GM21526 (cell line): ENCODE data around the gene SH2D4B.

Experiments used
- ATAC-seq: cut with Tn5 transposase; IDR thresholded peaks from one replicate; pipeline ENCODE4 v1.9.1; 2021; ENCODE audit warnings: moderate library complexity; ENCODE audit not compliant: unreplicated experiment, low FRiP score

The SH2D4B gene

GRCh38 chr10:80622153-80622552 lies 84.5 kb downstream of the SH2D4B start:
- ATAC-seq, result no peak

- ATAC-seq, result no peak
These were observed 92.6 kb downstream of the SH2D4B start for GRCh38 chr10:80630324-80630723.

GRCh38 chr10:80632742-80633141 lies 95.0 kb downstream of the SH2D4B start:
- no peak for ATAC-seq

- no peak for ATAC-seq
These were observed 95.7 kb downstream of the SH2D4B start for GRCh38 chr10:80633383-80633860.

GRCh38 chr10:80633910-80634309 lies 96.2 kb downstream of the SH2D4B start:
- no peak for ATAC-seq

GRCh38 chr10:80642661-80643060 lies 105.0 kb downstream of the SH2D4B start:
- ATAC-seq, result no peak

GRCh38 chr10:80646366-80646765 lies 108.7 kb downstream of the SH2D4B start:
- no peak for ATAC-seq

- no peak for ATAC-seq
These were observed 109.6 kb downstream of the SH2D4B start for GRCh38 chr10:80647173-80647833.

- ATAC-seq, result no peak
These were observed 110.4 kb downstream of the SH2D4B start for GRCh38 chr10:80648106-80648505.

- ATAC-seq, result no peak
These were observed 111.5 kb downstream of the SH2D4B start for GRCh38 chr10:80649183-80649582.

- ATAC-seq, result no peak
These were observed 118.2 kb downstream of the SH2D4B start for GRCh38 chr10:80655898-80656297.

GRCh38 chr10:80658068-80658467 lies 120.4 kb downstream of the SH2D4B start:
- no peak for ATAC-seq

GRCh38 chr10:80659289-80659688 lies 121.6 kb downstream of the SH2D4B start:
- no peak for ATAC-seq

- no peak for ATAC-seq
These were observed 122.6 kb downstream of the SH2D4B start for GRCh38 chr10:80660266-80660665.

GRCh38 chr10:80660736-80661135 lies 123.0 kb downstream of the SH2D4B start:
- ATAC-seq, result no peak

GRCh38 chr10:80661526-80661925 lies 123.8 kb downstream of the SH2D4B start:
- ATAC-seq, result no peak

GRCh38 chr10:80662429-80663261 lies 124.9 kb downstream of the SH2D4B start:
- peak; percentile 68 for ATAC-seq

GRCh38 chr10:80664071-80664680 lies 126.5 kb downstream of the SH2D4B start:
- no peak for ATAC-seq

- ATAC-seq, result no peak
These were observed 131.8 kb downstream of the SH2D4B start for GRCh38 chr10:80669485-80669884.

- no peak for ATAC-seq
These were observed 133.1 kb downstream of the SH2D4B start for GRCh38 chr10:80670774-80671173.

GRCh38 chr10:80671847-80672246 lies 134.1 kb downstream of the SH2D4B start:
- no peak for ATAC-seq
